H1 (cell line): ENCODE data around the gene ACLY. TPM values are rescaled to one million over a fixed set of nuclear protein-coding genes. Genes with fewer than 3 reads are reported as not detected.

Source experiments
- CTCF ChIA-PET: fragments of 300-600 bp; sonication (Branson Sonifier 250); formaldehyde crosslinking; loops from one replicate; lab custom pipeline; 2021; ENCODE audit not compliant: partially characterized antibody; lab: Charles Lee
- POLR2A ChIA-PET: fragments of 300-600 bp; sonication (Branson Sonifier 250); formaldehyde crosslinking; loops from one replicate; lab custom pipeline; 2021; ENCODE audit warnings: inconsistent platforms; ENCODE audit not compliant: partially characterized antibody; lab: Charles Lee
- DNase-seq, 2 experiments: peaks; one replicate each; pipeline versions ENCODE4 v3.0.0 to v3.0.0-alpha.2; 2010 to 2022; ENCODE audit warnings: low spot score in 2 of 2, low read depth in 1 of 2, mixed read lengths in 1 of 2
- FAIRE-seq: peaks from 2 replicates; lab custom pipeline; 2011; peaks lifted over from hg19 to GRCh38; lab: Jason Lieb, UNC
- H2AFZ ChIP-seq: 2 replicates; pipeline ENCODE4 v1.8.1; 2012; ENCODE audit warnings: low read length, inconsistent platforms
- H2AK5ac ChIP-seq: 2 replicates; pipeline ENCODE4 v1.6.1; 2013; ENCODE audit warnings: low read depth, low read length
- H2BK120ac ChIP-seq: replicated peaks from 2 replicates; pipeline ENCODE3; 2013; ENCODE audit warnings: low read depth, low read length, inconsistent platforms
- H2BK12ac ChIP-seq: 2 replicates; pipeline ENCODE4 v1.6.1; 2013; ENCODE audit warnings: low read depth, low read length
- H2BK15ac ChIP-seq: 2 replicates; pipeline ENCODE4 v1.6.1; 2013; ENCODE audit warnings: low read length
- H2BK20ac ChIP-seq: 2 replicates; pipeline ENCODE4 v1.6.1; 2013; ENCODE audit warnings: low read length
- H2BK5ac ChIP-seq: 2 replicates; pipeline ENCODE4 v1.6.1; 2013; ENCODE audit warnings: low read depth, low read length
- H3K14ac ChIP-seq: 2 replicates; pipeline ENCODE4 v1.6.1; 2013; ENCODE audit warnings: inconsistent platforms; ENCODE audit not compliant: insufficient read length
- H3K18ac ChIP-seq: 2 replicates; pipeline ENCODE4 v1.6.1; 2013; ENCODE audit warnings: low read length; ENCODE audit errors: extremely low read depth
- H3K23ac ChIP-seq: 2 replicates; pipeline ENCODE4 v1.6.1; 2013; ENCODE audit warnings: inconsistent platforms; ENCODE audit not compliant: insufficient read length
- H3K23me2 ChIP-seq: 2 replicates; pipeline ENCODE4 v1.6.1; 2013; ENCODE audit warnings: low read depth, low read length
- H3K27ac ChIP-seq: 2 replicates; pipeline ENCODE4 v1.6.1; 2011; ENCODE audit warnings: low read depth, low read length, inconsistent platforms
- H3K27me3 ChIP-seq, 4 experiments: replicated peaks in 1 of 4; 1 replicate in 1 of 4; 2 replicates in 3 of 4; pipeline versions ENCODE4 v1.6.1 to v1.8.1; 2011 to 2013; ENCODE audit warnings: low read length in 3 of 4, mild to moderate bottlenecking in 3 of 4, inconsistent platforms in 2 of 4, mixed read lengths in 2 of 4, moderate library complexity in 1 of 4; ENCODE audit not compliant: control insufficient read depth in 3 of 4, insufficient read depth in 3 of 4; ENCODE audit errors: extremely low read depth in 1 of 4
- H3K36me3 ChIP-seq, 4 experiments: 2 replicates each; pipeline versions ENCODE4 v1.6.1 to v1.8.1; 2011 to 2013; ENCODE audit warnings: mild to moderate bottlenecking in 4 of 4, low read length in 3 of 4, moderate library complexity in 2 of 4, control low read depth in 1 of 4, inconsistent platforms in 1 of 4; ENCODE audit not compliant: insufficient read depth in 4 of 4, control insufficient read depth in 2 of 4
- H3K4ac ChIP-seq: replicated peaks from 2 replicates; pipeline ENCODE3; 2013; ENCODE audit warnings: low read length, low read depth, mixed read lengths, inconsistent platforms; ENCODE audit not compliant: insufficient read length
- H3K4me1 ChIP-seq, 4 experiments: replicated peaks in 1 of 4; 1 replicate in 1 of 4; 2 replicates in 3 of 4; pipeline versions ENCODE4 v1.6.1 to v1.8.1; 2011 to 2013; ENCODE audit warnings: low read length in 3 of 4, inconsistent platforms in 2 of 4, mixed read lengths in 1 of 4; ENCODE audit not compliant: insufficient read depth in 4 of 4, control insufficient read depth in 3 of 4
- H3K4me2 ChIP-seq, 2 experiments: 2 replicates each; pipeline versions ENCODE4 v1.6.1 to v1.8.1; 2011 to 2013; ENCODE audit warnings: low read depth in 2 of 2, low read length in 2 of 2, control low read depth in 1 of 2, inconsistent platforms in 1 of 2, mild to moderate bottlenecking in 1 of 2; ENCODE audit not compliant: insufficient read depth in 1 of 2
- H3K4me3 ChIP-seq, 4 experiments: fragments of 200-600, 300-600 bp in 1 of 4; sonication (generic), shearing (Covaris generic), sonication (Bioruptor Twin) in 1 of 4; 2 replicates each; pipeline versions ENCODE4 v1.5.1 to v1.8.1; 2011 to 2016; ENCODE audit warnings: low read length in 4 of 4, low read depth in 3 of 4, control low read depth in 2 of 4, inconsistent platforms in 2 of 4, mild to moderate bottlenecking in 2 of 4, mixed read lengths in 1 of 4, moderate library complexity in 1 of 4; ENCODE audit not compliant: insufficient read depth in 2 of 4; ENCODE audit errors: extremely low read depth in 1 of 4
- H3K56ac ChIP-seq: replicated peaks from 2 replicates; pipeline ENCODE3; 2013; ENCODE audit warnings: low read depth, mild to moderate bottlenecking, mixed read lengths, low read length, inconsistent platforms; ENCODE audit not compliant: insufficient read length
- H3K79me1 ChIP-seq: 2 replicates; pipeline ENCODE4 v1.6.1; 2013; ENCODE audit warnings: low read depth, low read length, control low read depth
- H3K79me2 ChIP-seq, 2 experiments: 2 replicates each; pipeline versions ENCODE4 v1.6.1 to v1.8.1; 2012 to 2013; ENCODE audit warnings: low read length in 2 of 2, mild to moderate bottlenecking in 2 of 2, inconsistent platforms in 1 of 2; ENCODE audit not compliant: insufficient read depth in 2 of 2, control insufficient read depth in 1 of 2
- H3K9ac ChIP-seq, 4 experiments: replicated peaks in 1 of 4; 1 replicate in 1 of 4; 2 replicates in 3 of 4; pipeline versions ENCODE4 v1.6.1 to v1.8.1; 2011 to 2013; ENCODE audit warnings: low read depth in 3 of 4, low read length in 3 of 4, control low read depth in 2 of 4, mild to moderate bottlenecking in 2 of 4, moderate library complexity in 2 of 4, inconsistent platforms in 1 of 4; ENCODE audit errors: extremely low read depth in 1 of 4
- H3K9me3 ChIP-seq, 2 experiments: 2 replicates each; pipeline versions ENCODE4 v1.6.1 to v1.8.1; 2012 to 2013; ENCODE audit warnings: mild to moderate bottlenecking in 2 of 2, moderate library complexity in 2 of 2, control low read depth in 1 of 2, inconsistent platforms in 1 of 2, low read depth in 1 of 2, low read length in 1 of 2, mixed read lengths in 1 of 2; ENCODE audit not compliant: insufficient read depth in 2 of 2
- H4K20me1 ChIP-seq, 2 experiments: replicated peaks in 1 of 2; 2 replicates each; pipeline versions ENCODE3 to v1.8.1; 2011 to 2013; ENCODE audit warnings: inconsistent platforms in 2 of 2, low read length in 2 of 2, mild to moderate bottlenecking in 1 of 2; ENCODE audit not compliant: insufficient read depth in 2 of 2, control insufficient read depth in 1 of 2
- H4K5ac ChIP-seq: 2 replicates; pipeline ENCODE4 v1.6.1; 2013; ENCODE audit warnings: low read length, low read depth, mixed read lengths, inconsistent platforms; ENCODE audit not compliant: insufficient read length
- H4K8ac ChIP-seq: 2 replicates; pipeline ENCODE4 v1.8.0; 2013; ENCODE audit warnings: mild to moderate bottlenecking, moderate library complexity, low read length, inconsistent platforms; ENCODE audit not compliant: insufficient read depth; ENCODE audit errors: extremely low read depth
- H4K91ac ChIP-seq: replicated peaks from 2 replicates; pipeline ENCODE3; 2013; ENCODE audit warnings: low read length, mixed read lengths, inconsistent platforms; ENCODE audit not compliant: insufficient read length
- BRCA1 ChIP-seq: IDR thresholded peaks from 2 replicates; pipeline ENCODE4 v1.6.1; 2012; ENCODE audit warnings: low read depth, low read length, improper control_type of control experiment
- E2F6 ChIP-seq: IDR thresholded peaks from 2 replicates; pipeline ENCODE4 v1.6.1; 2012; ENCODE audit warnings: inconsistent platforms
- EP300 ChIP-seq, 2 experiments: IDR thresholded peaks; 1 replicate in 1 of 2; 2 replicates in 1 of 2; pipeline ENCODE4 v1.6.1; 2011 to 2012; ENCODE audit warnings: low read depth in 2 of 2, low read length in 2 of 2, mild to moderate bottlenecking in 2 of 2, borderline replicate concordance in 1 of 2, inconsistent platforms in 1 of 2, moderate library complexity in 1 of 2
- JUND ChIP-seq: IDR thresholded peaks from 2 replicates; pipeline ENCODE4 v1.6.1; 2011; ENCODE audit warnings: mild to moderate bottlenecking, improper control_type of control experiment, low read length
- RAD21 ChIP-seq, 2 experiments: IDR thresholded peaks in 1 of 2; conservative IDR thresholded peaks in 1 of 2; 2 replicates each; pipeline ENCODE4 v1.6.1; 2011; ENCODE audit warnings: low read depth in 2 of 2, low read length in 2 of 2, improper control_type of control experiment in 1 of 2, inconsistent platforms in 1 of 2, mild to moderate bottlenecking in 1 of 2, moderate library complexity in 1 of 2
- RNF2 ChIP-seq: fragments of 200-900, 300-1000 bp; sonication (generic); IDR thresholded peaks from 2 replicates; pipeline ENCODE4 v1.7.1; 2016; ENCODE audit warnings: borderline replicate concordance, low read depth, mild to moderate bottlenecking, antibody characterized with exemption, low read length; ENCODE audit not compliant: poor library complexity, severe bottlenecking; ENCODE audit errors: missing control alignments
- RXRA ChIP-seq: IDR thresholded peaks from 2 replicates; pipeline ENCODE4 v1.6.1; 2011; ENCODE audit warnings: low read depth, mild to moderate bottlenecking, low read length, moderate library complexity; ENCODE audit not compliant: insufficient read depth
- SIN3A ChIP-seq, 2 experiments: IDR thresholded peaks in 1 of 2; conservative IDR thresholded peaks in 1 of 2; 2 replicates each; pipeline ENCODE4 v1.6.1; 2011 to 2012; ENCODE audit warnings: low read length in 2 of 2, improper control_type of control experiment in 1 of 2, low read depth in 1 of 2, mild to moderate bottlenecking in 1 of 2
- SUZ12 ChIP-seq: fragments of 200-600 bp; sonication (generic); IDR thresholded peaks from 2 replicates; pipeline ENCODE4 v1.6.1; 2012; ENCODE audit warnings: mild to moderate bottlenecking, inconsistent platforms, low read length, moderate library complexity, mixed read lengths
- TAF1 ChIP-seq: IDR thresholded peaks from 2 replicates; pipeline ENCODE4 v1.6.1; 2011; ENCODE audit warnings: mild to moderate bottlenecking, low read depth, low read length
- WGBS, 2 experiments: shearing (Covaris generic) in 1 of 2; methylation state at CpG; one replicate each; pipeline versions ENCODE4 v1.1.6 to v1.1.7; 2013 to 2015; ENCODE audit warnings: low lambda C conversion rate in 2 of 2, mixed read lengths in 2 of 2, inconsistent platforms in 1 of 2, low coverage in 1 of 2, missing lambda C conversion rate in 1 of 2; ENCODE audit not compliant: insufficient replicate concordance in 2 of 2, insufficient coverage in 1 of 2, insufficient read length in 1 of 2; ENCODE audit errors: extremely low coverage in 1 of 2, missing lambda C conversion rate in 1 of 2; 5-methylcytosine and 5-hydroxymethylcytosine counted together
- polyA plus RNA-seq, 7 experiments: library from polyadenylated mRNA; depleted of rRNA in 3 of 7; stranded (reverse) in 5 of 7; unstranded in 2 of 7; fragments of >200 nt in 5 of 7; fragments of 200-250 nt in 2 of 7; gene quantifications; 1 replicate in 5 of 7; 2 replicates in 1 of 7; 4 replicates in 1 of 7; pipeline versions ENCODE4 v1.2.1 to v1.2.3, GENCODE V29; 2011 to 2013; ENCODE audit warnings: missing spikeins in 2 of 7, mixed read lengths in 2 of 7
- total RNA-seq: library from RNA; stranded (reverse); fragmentation: NEBNext Ultra II Directional; extraction: Animal tissue kit (Norgen Biotek cat#: 25700); gene quantifications from 2 replicates; pipeline ENCODE4 v1.2.1, GENCODE V29; 2021

Gene ACLY
- total and polyA plus RNA-seq, 2 of the 8 experiments (the other 6 are each of a cell fraction or from before 2014, with no cell fraction given), result 167 to 393 TPM

DNA sequence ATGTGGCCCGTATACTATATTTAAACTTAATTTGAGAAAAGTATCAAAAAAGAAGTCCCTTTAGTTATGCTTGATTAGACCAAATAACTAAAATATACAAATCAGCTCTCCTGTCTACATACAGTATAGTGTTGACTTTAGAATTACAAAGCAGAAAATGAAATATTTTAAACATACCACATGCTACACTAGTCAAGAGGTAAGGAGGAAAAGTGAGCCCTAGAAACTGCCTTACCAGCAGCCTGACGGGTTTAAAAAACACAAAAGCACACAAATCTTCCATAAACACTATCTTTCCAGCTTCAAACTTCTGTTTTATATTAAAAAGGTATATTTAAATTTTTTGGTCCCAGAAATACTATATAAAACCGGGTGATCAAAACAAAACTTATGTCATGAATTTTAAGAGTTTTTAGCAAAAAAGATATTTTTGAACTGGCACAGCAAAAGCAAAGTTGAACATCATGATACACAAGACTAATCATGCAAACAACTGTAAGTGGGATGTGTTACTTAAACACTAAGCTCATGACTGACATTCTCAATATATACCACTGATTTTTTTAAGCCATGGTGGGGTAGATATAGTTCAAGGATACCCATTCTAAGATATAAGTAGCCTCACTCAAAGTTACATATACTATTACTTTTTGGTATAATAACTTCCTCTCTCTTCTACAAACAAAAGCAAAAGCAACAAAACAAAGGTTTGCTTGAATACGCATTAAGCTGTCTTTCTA lies 69.3 kb downstream of the ACLY start:
- H3K23me2 ChIP-seq, result no peaks in the 10 kb centered on the region
- H3K79me1 ChIP-seq, result peaks cover 5% of the 10 kb centered on the region
- no peaks in the 10 kb centered on the region for H3K9me3 ChIP-seq
- no peak overlapping the region for H4K8ac ChIP-seq
- H2BK20ac ChIP-seq, result no peak overlapping the region
- peaks cover 0 to 3% of the 10 kb centered on the region in 2 experiments for H4K20me1 ChIP-seq
- H3K27me3 ChIP-seq, result no peaks in the 10 kb centered on the region
- no peak for FAIRE-seq
- peaks cover 8 to 16% (median 11%) of the 10 kb centered on the region in 4 experiments; a peak in 7 of 8 replicates for H3K36me3 ChIP-seq
- 94% methylated on average over 4 of the region's 4 CpGs; no CpG with 5 or more reads in 1 of the 2 experiments for WGBS, 2 experiments
- H3K23ac ChIP-seq, result no peak overlapping the region
- H3K4ac ChIP-seq, result no peak overlapping the region
- ChIA-PET CTCF (interaction anchor here (1.1 to 2.4 kb wide), 4 partner anchors 37 to 373 kb away, joined by 3 to 6 read pairs (median 4); partner anchors contain the start of gene FKBP10), POLR2A (interaction anchor here (0.8 to 1.4 kb wide), 3 partner anchors 14 to 33 kb away, joined by 3 to 6 read pairs (median 3); partner anchors contain the start of gene KLHL11)
- H4K5ac ChIP-seq, result no peak overlapping the region
- no peak for DNase-seq
- H2AFZ ChIP-seq, result no peak overlapping the region
- H3K18ac ChIP-seq, result no peak overlapping the region
- H3K4me2 ChIP-seq, result no peak overlapping the region
- no peak overlapping the region for H3K56ac ChIP-seq
- H4K91ac ChIP-seq, result no peak overlapping the region
- peaks cover 0 to 42% of the 10 kb centered on the region in 2 experiments; a peak in 2 of 4 replicates for H3K79me2 ChIP-seq
- no peak overlapping the region for H3K4me3 ChIP-seq
- H2BK5ac ChIP-seq, result no peak overlapping the region
- no peak overlapping the region for H3K9ac ChIP-seq
- no peak overlapping the region for H2AK5ac ChIP-seq
- no peaks in the 10 kb centered on the region for H3K4me1 ChIP-seq
- no peak overlapping the region for H3K27ac ChIP-seq
- no peak overlapping the region for H2BK120ac ChIP-seq
- no peak overlapping the region for H3K14ac ChIP-seq
- no peak overlapping the region for H2BK15ac ChIP-seq
- H2BK12ac ChIP-seq, result no peak overlapping the region
- no peak for TF ChIP-seq SIN3A (conservative IDR thresholded peaks at IDR 0.05 in 1 of 2, IDR thresholded peaks at IDR 0.05 in 1 of 2; ENCODE audit: low read depth in 1 of 2, low read length in 2 of 2)
- no peak for TF ChIP-seq JUND
- TF ChIP-seq RNF2, result no peak
- TF ChIP-seq RAD21 (IDR thresholded peaks at IDR 0.05 in 1 of 2, conservative IDR thresholded peaks at IDR 0.05 in 1 of 2; ENCODE audit: low read depth in 2 of 2, low read length in 2 of 2), result no peak
- no peak for TF ChIP-seq EP300 (IDR thresholded peaks at IDR 0.05; ENCODE audit: borderline replicate concordance in 1 of 2, low read depth in 2 of 2, low read length in 2 of 2)
- TF ChIP-seq TAF1, result no peak
- no peak for TF ChIP-seq BRCA1
- no peak for TF ChIP-seq SUZ12
- no peak for TF ChIP-seq RXRA
- no peak for TF ChIP-seq E2F6
